SJCRH30 (cell line): ENCODE measurements around the gene ICOSLG. TPM values are rescaled to one million over a fixed set of nuclear protein-coding genes. Genes with fewer than 3 reads are reported as not detected.

ENCODE experiments used
- DNase-seq, 2 experiments: peaks; one replicate each; pipeline ENCODE4 v3.0.0-alpha.2; 2015 to 2020
- H3K27ac ChIP-seq: fragments of 250-450 bp; sonication (Bioruptor Pico); 2 replicates; pipeline ENCODE4 v1.5.1; 2020; ENCODE audit warnings: mild to moderate bottlenecking, moderate library complexity
- H3K27me3 ChIP-seq: fragments of 250-450 bp; sonication (Bioruptor Pico); 2 replicates; pipeline ENCODE4 v1.5.1; 2020; ENCODE audit warnings: mild to moderate bottlenecking, moderate library complexity
- H3K36me3 ChIP-seq: fragments of 250-450 bp; sonication (Bioruptor Pico); 2 replicates; pipeline ENCODE4 v1.5.1; 2020; ENCODE audit warnings: mild to moderate bottlenecking, moderate library complexity
- H3K4me1 ChIP-seq: fragments of 250-450 bp; sonication (Bioruptor Pico); 2 replicates; pipeline ENCODE4 v1.5.1; 2020; ENCODE audit warnings: mild to moderate bottlenecking, moderate library complexity
- H3K4me3 ChIP-seq: fragments of 250-450 bp; sonication (Bioruptor Pico); 2 replicates; pipeline ENCODE4 v1.5.1; 2020; ENCODE audit warnings: mild to moderate bottlenecking, moderate library complexity
- H3K9me3 ChIP-seq: fragments of 250-450 bp; sonication (Bioruptor Pico); replicated peaks from 2 replicates; pipeline ENCODE4 v1.5.1; 2020; ENCODE audit warnings: mild to moderate bottlenecking, moderate library complexity
- total RNA-seq: library from RNA; depleted of rRNA; stranded (reverse); fragments of >200 nt; shearing (Covaris generic); gene quantifications from 2 replicates; pipeline ENCODE4 v1.2.3, GENCODE V29; 2014

The ICOSLG gene
- total RNA-seq, 1 experiment from 2014 or later = not detected

DNA sequence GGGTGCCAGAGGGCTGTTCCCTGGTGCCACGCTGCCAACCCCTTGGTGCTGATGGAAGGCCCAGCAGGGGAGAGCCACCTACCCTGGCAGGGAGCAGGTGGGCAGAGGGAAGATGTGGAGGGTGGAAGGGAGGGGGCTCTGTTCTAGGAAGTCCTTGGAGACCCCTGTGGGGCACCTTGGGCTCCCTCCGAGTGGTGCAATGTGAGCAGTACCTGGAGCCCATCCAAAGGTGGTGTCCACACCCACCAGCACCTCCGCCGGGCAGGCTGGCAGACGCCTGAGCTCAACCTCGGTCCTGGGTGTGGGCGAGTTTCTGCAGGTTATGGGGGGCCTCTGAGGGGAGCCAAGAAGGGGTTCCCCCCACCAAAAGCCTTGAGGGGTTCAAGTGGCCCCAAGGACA is 32.3 kb upstream of the ICOSLG start:
- H3K27me3 ChIP-seq = no peaks in the 10 kb centered on the region
- no peak overlapping the region for H3K4me3 ChIP-seq
- H3K9me3 ChIP-seq = no peaks in the 10 kb centered on the region
- no peak overlapping the region for H3K27ac ChIP-seq
- H3K36me3 ChIP-seq = no peaks in the 10 kb centered on the region
- DNase-seq = no peak
- no peaks in the 10 kb centered on the region for H3K4me1 ChIP-seq

DNA sequence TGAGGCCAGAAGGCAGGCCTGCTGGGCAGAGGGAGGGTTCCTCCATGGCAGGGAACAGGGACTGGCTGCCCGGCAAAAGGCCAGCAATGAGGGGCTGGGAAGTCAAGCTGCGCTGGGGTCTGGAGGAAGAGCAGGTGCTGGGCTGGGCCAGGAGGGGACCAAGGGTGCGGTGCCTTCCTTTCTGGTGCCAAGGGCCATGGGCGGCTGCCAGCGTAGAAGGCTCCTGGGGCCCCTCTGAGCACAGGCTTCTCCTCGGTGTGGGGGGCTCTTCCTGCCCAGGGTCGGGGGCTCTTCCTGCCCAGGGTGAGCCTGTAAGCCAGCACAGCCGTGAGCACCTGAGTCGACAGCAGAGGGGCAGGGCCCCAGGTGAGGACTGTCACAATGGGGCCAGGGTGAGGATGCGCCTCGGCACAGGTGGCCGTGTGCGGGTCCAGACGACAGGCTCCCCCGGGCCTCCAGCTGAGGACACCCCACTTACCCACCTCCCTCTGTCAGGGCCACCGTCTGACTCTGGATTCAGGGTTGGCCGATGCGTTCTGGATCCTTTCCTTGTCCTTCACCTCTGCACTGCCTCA is 31.6 kb upstream of the ICOSLG start:
- H3K9me3 ChIP-seq = no peaks in the 10 kb centered on the region
- no peaks in the 10 kb centered on the region for H3K36me3 ChIP-seq
- H3K27ac ChIP-seq = no peak overlapping the region
- H3K4me3 ChIP-seq = no peak overlapping the region
- H3K27me3 ChIP-seq = no peaks in the 10 kb centered on the region
- H3K4me1 ChIP-seq = no peaks in the 10 kb centered on the region
- no peak for DNase-seq

DNA sequence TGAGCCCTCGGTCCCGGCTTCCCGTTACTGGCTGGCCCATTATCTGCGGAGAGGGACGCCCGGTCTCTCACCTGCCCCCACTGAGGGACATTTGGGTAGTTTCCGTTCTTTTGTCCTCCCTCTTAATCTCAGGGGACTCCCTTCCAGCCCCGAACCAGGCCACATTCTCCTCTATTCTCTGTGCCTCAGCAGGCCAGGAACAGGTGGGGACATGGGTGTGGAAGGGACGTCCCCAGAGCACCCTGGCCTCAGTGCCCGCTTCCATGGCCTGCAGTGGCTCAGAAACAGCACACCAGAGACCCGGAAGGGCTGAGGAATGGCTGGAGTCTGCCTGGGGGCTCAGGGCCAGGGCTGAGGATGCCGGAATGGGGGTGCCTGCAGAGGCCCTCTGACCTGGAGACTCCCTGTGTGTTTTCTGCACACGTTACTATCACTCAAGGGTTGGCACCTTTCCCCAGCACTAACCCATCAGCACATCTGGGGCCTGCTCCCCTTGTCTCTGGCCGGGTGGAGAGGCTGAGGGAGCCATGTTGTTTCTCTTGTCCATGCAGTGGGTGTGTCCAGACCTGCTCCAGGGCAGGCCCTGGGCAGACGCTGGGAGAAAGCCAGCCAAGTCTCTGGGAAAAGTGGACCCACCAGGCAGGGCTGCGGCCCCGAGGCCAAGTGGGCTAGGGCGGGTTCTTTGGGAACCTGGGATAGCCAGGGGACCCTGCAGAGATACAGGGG is 31.0 kb upstream of the ICOSLG start:
- H3K27me3 ChIP-seq = no peaks in the 10 kb centered on the region
- H3K27ac ChIP-seq = no peak overlapping the region
- H3K4me1 ChIP-seq = no peaks in the 10 kb centered on the region
- H3K4me3 ChIP-seq = no peak overlapping the region
- no peaks in the 10 kb centered on the region for H3K9me3 ChIP-seq
- no peaks in the 10 kb centered on the region for H3K36me3 ChIP-seq
- DNase-seq = no peak

- H3K27ac ChIP-seq = no peak overlapping the region
- no peak for DNase-seq
- H3K9me3 ChIP-seq = no peaks in the 10 kb centered on the region
- H3K4me1 ChIP-seq = no peaks in the 10 kb centered on the region
- no peaks in the 10 kb centered on the region for H3K27me3 ChIP-seq
- H3K4me3 ChIP-seq = no peak overlapping the region
- H3K36me3 ChIP-seq = no peaks in the 10 kb centered on the region
Measured at GRCh38 chr21:44269090-44269489, 28.3 kb upstream of the ICOSLG start.

- no peaks in the 10 kb centered on the region for H3K27me3 ChIP-seq
- no peaks in the 10 kb centered on the region for H3K9me3 ChIP-seq
- no peaks in the 10 kb centered on the region for H3K4me1 ChIP-seq
- no peak overlapping the region for H3K4me3 ChIP-seq
- no peaks in the 10 kb centered on the region for H3K36me3 ChIP-seq
- DNase-seq = no peak
- no peak overlapping the region for H3K27ac ChIP-seq
Measured at GRCh38 chr21:44267655-44268142, 27.0 kb upstream of the ICOSLG start.

DNA sequence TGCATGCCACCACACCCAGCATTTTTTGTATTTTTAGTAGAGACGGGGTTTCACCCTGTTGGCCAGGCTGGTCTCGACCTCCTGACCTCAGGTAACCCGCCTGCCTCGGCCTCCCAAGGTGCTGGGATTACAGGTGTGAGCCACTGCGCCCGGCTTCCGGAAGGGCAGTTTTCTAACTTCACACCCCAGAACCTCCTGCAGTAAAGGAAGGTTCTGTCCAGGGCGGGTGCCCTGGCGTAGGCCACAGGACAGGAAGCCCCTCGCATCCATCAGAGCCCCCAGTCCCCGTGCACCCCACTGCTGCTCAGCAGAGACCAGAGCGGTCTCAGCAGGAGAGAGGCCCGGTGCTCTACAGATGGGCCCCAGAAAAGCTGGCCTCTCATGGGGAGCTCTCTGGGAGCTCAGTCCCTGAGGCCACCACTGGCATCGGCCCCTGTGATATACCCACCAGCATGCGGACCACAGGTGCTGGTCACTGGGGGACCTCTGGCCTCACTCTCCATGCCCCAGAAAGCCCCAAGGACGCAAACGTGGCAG is 25.1 kb upstream of the ICOSLG start:
- Histone ChIP-seq H3K27me3 (no peaks in the 10 kb centered on the region), H3K36me3 (no peaks in the 10 kb centered on the region), H3K4me3 (no peak overlapping the region), H3K4me1 (no peaks in the 10 kb centered on the region), H3K27ac (no peak overlapping the region), H3K9me3 (no peaks in the 10 kb centered on the region)
- DNase-seq = no peak

- Histone ChIP-seq H3K36me3 (no peaks in the 10 kb centered on the region), H3K27ac (no peak overlapping the region), H3K4me1 (no peaks in the 10 kb centered on the region), H3K9me3 (no peaks in the 10 kb centered on the region), H3K27me3 (no peaks in the 10 kb centered on the region), H3K4me3 (no peak overlapping the region)
- no peak for DNase-seq
Measured at GRCh38 chr21:44263768-44264167, 23.0 kb upstream of the ICOSLG start.

- H3K27ac ChIP-seq = no peak overlapping the region
- H3K36me3 ChIP-seq = no peaks in the 10 kb centered on the region
- H3K4me3 ChIP-seq = no peak overlapping the region
- no peak for DNase-seq
- no peaks in the 10 kb centered on the region for H3K27me3 ChIP-seq
- no peaks in the 10 kb centered on the region for H3K9me3 ChIP-seq
- no peaks in the 10 kb centered on the region for H3K4me1 ChIP-seq
Measured at GRCh38 chr21:44263221-44263760, 22.5 kb upstream of the ICOSLG start.

DNA sequence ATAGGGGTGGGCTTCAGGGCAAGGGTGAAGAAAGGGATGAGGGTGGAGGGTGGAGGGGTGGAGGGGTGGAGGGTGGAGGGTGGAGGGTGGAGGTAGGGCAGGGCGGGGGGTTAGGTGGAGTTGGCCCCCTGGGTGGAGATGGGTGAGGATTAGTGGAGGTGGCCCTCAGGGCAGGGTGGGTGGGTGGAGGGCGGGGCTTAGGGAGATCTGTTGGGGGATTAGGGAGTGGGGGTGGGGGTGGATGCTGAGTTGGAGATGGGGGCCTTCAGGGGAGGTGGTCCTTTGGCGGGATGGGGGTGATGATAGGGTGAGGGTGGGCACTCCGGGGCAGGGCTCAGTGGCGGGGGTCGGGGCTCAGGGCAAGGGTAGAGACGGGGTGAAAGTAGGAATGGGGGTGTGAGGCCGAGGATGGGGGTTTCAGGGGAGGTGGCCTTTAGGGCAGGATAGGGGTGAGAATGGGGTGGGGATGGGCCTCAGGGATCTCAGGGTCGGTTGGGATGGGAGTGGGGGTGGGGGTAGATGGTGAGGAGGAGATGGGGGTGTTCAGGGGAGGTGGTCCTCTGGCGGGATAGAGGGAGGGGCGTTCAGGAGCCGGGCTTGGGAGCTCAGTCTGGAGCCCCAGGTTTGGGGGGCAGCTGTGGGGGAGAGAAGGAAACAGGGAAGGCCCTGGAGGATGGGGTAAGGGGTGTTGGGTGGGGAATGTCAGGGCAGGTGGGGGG is 21.8 kb upstream of the ICOSLG start:
- no peaks in the 10 kb centered on the region for H3K27me3 ChIP-seq
- DNase-seq = no peak
- no peak overlapping the region for H3K27ac ChIP-seq
- no peaks in the 10 kb centered on the region for H3K4me1 ChIP-seq
- no peaks in the 10 kb centered on the region for H3K36me3 ChIP-seq
- no peaks in the 10 kb centered on the region for H3K9me3 ChIP-seq
- H3K4me3 ChIP-seq = no peak overlapping the region

DNA sequence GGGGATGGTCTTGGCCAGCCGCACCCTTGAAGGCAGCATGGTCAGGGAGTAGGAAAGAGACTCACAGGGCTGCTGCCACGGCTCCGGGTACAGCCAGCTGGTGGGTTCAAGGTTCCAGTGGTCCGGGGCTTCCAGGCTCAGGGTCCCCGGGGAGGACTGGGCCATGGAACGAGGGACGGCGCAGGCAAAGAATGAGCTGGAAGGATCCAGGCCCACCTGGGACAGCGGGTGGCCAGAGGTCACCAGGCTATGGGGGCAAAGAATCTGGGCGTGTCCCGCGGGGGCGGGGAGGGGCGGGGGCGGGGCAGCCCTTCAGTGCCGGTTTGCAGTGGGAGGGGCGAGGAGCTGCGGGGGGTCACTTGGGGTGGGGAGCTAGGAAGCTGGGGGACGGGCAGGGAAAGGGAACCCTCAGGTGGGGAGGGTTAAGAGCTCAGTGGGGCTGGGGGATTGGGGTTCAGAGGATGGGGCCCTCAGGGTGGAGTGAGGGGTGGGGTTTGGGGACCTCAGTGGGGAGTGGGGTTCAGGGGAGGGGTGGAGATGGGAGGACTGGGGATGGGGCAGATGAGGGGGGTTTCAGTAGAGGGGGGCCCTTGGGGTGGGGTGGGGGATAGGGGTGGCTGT is 21.0 kb upstream of the ICOSLG start, which contains the start of gene DNMT3L:
DNMT3L (minus strand) TSS at position 223 of the 621 bp plus-strand sequence. CDS start 638 bp downstream, outside the sequence.
- Histone ChIP-seq H3K4me1 (no peaks in the 10 kb centered on the region), H3K27me3 (no peaks in the 10 kb centered on the region), H3K4me3 (no peak within 1 kb of the TSS), H3K9me3 (no peaks in the 10 kb centered on the region), H3K36me3 (no peaks in the 10 kb centered on the region), H3K27ac (no peak within 1 kb of the TSS)
- DNase-seq = no peak

DNA sequence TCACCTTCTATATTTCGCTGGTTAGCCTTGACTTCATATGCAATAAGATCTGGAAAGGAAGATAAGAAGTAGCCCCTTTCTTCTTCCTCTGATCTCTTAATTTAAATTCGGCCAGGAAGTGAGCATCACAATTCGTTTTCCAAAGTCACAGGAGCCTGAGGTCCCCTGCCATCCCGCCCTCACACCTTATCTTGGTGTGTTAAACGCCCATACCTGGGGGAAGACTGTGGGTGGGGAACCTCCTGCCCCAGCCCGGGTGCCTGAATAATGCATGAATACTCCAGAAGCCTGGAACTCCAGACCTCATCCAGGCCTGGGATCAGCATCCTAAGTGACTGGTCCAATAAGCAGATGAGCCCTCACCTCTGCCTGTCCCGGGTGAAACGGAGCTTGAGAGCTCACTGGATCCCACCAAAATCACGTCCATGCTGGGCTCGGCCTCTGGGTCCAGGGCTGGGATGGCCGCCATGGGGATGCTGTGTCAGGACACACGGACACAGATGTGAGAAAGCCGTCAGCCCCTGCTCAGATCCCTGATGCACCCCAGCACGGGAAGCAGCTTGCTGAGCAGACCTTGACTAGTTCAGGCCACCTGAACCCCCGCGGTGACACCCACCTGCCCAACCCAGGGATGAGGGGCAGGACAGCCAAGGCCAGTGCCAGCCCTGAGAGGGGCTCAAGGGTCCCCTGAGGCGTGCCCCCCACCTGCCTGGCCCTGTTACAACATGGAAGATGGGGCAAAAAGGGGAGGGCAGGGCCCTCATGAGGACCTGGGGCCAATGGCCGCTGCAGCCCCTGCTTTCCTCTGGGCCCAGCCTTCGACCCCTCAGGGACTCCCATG is 20.3 kb upstream of the ICOSLG start:
- no peaks in the 10 kb centered on the region for H3K27me3 ChIP-seq
- no peaks in the 10 kb centered on the region for H3K9me3 ChIP-seq
- no peaks in the 10 kb centered on the region for H3K4me1 ChIP-seq
- H3K4me3 ChIP-seq = no peak overlapping the region
- H3K36me3 ChIP-seq = no peaks in the 10 kb centered on the region
- H3K27ac ChIP-seq = no peak overlapping the region
- no peak for DNase-seq

GRCh38 chr21:44260066-44260465 is 19.3 kb upstream of the ICOSLG start:
- no peaks in the 10 kb centered on the region for H3K36me3 ChIP-seq
- H3K9me3 ChIP-seq = no peaks in the 10 kb centered on the region
- H3K4me1 ChIP-seq = no peaks in the 10 kb centered on the region
- no peak for DNase-seq
- no peak overlapping the region for H3K4me3 ChIP-seq
- no peaks in the 10 kb centered on the region for H3K27me3 ChIP-seq
- H3K27ac ChIP-seq = no peak overlapping the region

DNA sequence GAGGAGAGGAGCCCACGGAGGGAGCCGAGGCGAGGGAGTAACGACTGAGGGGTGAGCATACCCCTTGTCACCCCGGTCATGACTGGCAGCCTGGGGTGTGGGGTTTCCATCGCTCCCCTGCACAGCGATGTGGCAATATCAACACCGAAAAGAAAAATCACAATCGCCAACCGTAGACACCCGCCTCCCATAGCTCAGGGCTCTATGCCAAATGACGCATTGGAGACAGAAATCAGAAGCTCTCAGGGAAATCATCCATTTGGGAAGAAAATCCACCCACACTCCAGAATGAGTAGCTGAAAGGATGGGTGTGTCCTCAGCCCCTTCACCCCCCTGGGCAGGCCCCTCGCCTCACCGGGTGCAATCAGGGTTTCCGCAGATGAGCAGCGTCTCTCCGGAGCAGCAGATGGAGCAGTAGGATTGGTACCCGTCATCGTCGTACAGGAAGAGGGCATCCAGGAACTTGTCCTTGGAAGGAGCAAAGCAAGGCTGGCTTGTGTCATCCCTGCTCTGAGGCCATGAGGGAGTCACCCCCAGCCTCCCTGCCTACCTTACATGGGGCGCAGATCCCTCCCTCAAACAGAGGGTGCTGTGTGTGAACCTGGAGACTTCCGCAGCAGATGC is 18.5 kb upstream of the ICOSLG start:
- no peaks in the 10 kb centered on the region for H3K9me3 ChIP-seq
- no peak overlapping the region for H3K4me3 ChIP-seq
- H3K27me3 ChIP-seq = no peaks in the 10 kb centered on the region
- H3K4me1 ChIP-seq = no peaks in the 10 kb centered on the region
- no peaks in the 10 kb centered on the region for H3K36me3 ChIP-seq
- no peak overlapping the region for H3K27ac ChIP-seq
- no peak for DNase-seq
